ENCODE data around the gene IL1B.
A peak's percentile ranks its signal among the peaks of the same experiment; 100 is the strongest.

The IL1B gene

DNA sequence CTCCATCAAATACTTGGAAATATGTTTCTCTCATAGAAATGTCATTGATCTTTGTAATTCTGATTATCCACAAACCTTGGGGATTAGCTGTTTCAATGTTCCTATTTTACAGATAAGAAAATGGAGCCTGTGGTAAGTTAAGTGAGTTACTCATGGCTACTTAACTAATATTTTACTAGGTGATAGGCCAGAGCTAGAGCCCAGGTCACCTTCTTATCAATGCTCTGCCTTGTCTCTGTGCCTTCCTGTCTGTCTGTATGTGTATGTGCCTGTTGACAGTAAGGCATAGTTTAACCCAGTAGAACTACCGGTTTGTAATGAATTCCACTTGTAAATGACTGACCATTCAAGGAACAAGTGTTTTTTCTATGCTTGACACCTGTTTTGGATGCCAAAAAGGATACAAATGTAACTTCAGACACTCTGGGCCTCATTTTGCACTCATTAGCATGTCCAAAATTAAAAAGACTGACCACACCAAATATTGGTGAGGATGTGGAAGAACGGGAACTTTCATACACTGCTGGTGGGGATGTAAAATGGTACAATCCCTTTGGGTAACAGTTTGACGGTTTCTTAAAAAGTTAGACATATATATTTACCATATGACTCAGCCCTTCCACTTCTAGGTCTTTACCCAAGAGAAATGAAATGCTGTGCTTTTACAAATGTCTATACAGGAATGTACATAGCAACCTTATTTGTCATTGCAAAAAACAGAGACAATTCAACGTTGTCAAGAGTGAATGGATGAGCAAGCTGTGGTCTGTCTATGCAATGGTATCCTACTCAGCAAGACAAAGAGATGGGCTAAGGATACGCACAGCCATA is 32.7 kb downstream of the IL1B start:
- DNase-seq (ENCODE audit: low spot score) = peak; percentile 40

DNA sequence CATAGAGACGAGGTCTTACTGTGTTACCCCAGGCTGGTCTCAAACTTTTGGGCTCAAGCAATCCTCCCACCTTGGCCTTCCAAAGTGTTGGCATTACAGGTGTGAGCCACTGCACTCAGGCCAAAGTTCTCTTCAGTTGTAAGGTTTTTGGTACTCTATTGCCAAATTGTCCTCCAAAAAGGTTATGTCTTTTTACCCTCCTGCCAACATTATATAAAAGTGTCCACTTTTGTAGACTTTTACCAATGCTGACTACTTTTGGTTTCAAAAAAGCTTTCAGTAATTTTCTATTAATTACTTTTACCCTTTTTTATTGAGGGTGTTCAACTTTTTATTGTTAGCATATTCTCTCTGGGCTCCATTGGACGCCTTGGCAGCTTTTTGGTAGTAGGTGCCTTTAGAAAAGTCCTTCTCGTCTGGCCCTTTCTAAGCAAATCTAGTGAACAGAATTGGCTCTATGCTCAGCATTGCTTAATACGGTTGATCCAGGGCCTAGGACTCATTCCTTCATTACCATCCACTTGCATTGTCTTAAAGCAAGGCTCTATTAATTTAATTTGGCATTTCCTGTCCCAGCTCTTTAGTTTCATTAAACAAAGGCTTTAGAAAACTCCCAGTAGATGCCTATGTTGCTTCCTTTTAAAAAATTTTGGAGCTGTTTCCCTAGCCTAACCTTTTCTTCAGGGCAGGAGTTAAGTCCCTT is 35.5 kb downstream of the IL1B start:
- DNase-seq (ENCODE audit: low spot score) = no peak

DNA sequence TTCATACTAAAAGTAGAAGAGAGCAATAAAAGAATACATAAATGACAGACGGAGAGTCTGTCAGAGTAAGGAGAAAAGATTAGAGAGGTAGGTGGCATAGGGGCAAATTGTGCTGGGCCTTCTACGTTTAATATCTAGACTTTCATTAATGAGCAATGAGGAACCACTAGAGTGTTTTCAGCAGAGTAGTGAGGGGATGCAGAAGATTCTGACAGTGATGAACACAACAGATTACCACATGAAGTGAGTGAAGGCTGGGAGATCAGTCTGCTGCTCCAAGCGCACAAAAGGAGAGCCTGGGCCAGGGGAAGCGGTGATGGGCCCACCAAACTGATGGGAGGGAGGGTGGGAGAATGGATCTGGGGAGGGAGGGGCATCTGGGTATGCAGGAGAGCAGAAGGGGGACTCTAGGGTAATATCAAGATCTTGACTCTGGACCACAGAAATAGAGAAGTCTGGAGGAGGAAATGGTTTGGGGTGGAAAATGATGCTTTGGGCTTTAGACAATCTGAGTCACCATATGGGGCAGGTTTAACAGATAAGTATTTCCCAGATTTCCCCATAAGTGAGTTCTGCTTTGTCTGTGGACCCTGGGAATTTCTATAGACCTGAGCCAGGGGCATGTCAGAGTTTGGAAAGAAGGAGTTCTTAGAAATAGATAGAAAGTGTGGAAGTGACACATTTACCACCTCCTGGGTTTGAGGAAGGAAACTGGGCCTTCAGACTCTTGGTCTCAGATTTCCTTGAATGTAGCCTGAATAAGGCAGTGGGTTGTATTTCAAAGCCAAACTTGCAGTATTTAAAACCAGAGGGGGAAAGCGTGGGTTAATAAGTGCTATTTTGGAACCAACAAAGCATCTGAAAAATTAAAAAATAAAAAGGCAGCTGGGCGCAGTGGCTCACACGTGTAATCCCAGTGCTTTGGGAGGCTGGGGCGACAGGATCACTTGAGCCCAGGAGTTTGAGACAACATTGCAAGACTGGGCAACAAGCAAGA is 37.3 kb downstream of the IL1B start:
- DNase-seq (ENCODE audit: low spot score) = no peak

DNA sequence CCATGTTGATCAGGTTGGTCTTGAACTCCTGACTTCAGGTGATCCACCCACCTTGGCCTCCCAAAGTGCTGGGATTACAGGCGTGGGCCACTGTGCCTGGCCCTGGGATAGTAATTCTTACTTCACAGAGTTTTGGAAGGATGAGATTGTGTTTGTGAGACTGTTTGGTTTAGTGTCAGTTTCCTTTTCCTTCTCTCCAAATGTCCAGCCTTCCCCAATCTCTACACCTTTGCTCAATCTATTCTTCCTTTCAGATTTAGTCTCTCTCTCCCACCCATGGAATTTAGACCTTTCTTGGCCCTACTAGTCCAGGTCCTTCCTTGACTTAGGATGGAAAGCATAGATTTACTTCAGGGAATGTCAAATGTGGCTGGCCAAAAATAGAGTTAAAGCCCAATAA is 40.1 kb downstream of the IL1B start:
- no peak for DNase-seq (ENCODE audit: low spot score)

DNA sequence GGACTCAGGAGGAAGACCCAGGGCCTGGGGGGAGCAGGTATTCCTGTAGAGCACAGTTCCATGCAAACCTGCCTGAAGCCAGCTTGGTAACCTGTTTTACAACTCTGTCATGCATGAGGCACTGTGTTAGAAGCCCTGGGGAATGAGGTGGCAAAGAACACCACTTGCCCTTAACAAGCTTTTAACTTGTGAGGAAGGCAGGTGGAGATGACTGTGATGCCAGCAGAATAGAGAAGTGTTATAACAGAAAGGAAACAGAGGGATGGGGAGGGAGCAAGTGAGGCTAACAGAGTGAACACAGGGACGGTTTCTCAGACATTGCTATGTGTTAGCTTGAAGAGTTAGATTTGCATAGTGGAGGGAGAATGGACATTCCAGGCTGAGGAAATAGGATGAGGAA is 40.8 kb downstream of the IL1B start:
- DNase-seq (ENCODE audit: low spot score) = no peak

DNA sequence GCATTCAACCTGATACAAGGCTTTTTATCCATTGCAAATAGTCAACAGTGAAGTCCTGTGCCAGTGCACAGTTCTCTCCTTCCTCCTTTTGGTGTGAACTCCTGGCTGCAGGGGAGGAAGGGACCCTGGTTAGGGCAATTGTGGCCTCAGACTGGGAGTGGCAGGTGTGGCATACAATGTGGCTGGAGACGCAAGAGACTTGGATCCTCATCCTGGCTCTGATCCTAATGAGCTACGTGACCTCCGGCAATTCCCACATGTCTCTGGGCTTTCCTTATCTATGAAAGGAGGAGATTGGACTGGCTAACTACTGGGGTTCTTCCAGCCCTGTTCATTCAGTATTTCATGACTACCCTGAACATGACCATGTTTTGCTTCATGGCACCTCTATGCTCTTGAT is 41.7 kb downstream of the IL1B start:
- DNase-seq (ENCODE audit: low spot score) = no peak

DNA sequence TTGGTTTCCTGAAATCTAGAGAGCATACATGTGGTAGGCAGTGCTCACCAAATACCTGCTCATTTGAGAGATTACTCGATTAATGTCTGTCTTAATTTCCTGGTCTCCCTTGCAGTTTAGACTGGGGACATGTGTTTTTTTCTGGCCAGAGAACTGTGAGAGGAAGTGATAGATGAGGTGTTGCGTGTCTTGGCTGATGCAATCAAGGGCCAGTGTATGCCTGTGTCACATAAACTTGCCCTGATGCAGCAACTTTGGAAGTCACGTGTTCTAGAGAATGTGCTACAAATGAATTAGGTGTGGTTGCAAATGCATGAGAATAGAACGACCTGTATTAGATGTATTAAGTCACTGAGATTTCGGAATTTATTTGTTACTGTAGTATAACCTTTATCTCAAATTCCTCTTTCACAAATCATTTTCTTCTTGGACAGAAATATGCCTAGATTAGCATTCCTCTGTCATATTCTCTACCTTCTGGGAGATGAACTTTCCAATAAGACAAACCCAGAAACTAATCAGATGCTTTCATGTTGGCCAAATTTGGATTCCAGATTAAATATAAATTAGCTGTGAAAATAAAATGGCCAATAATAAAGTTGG is 42.3 kb downstream of the IL1B start:
- DNase-seq (ENCODE audit: low spot score) = peak; percentile 76

DNA sequence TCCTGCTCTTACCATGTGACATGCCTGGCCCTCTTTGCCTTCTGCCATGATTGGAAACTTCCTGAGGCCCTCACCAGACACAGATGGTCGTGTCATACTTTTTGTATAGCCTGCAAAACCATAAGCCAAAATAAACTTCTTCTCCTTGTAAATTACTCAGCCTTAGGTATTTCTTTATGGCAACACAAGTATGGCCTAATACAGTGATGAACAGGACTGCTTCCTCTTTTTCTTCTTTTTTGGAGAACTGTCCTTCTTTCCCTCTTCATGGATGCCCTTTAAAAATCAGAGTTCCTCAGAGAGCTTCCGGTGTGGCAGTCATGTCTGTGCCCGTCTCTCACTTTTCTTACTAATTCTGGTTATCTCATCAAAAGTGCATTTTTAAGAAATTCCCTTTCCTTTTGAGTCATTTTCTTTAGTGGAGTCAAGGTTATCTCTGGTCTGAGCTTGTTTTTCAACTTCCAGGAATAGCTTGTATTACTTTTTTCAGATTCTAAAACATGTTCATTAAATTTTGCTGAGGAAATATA is 43.1 kb downstream of the IL1B start:
- no peak for DNase-seq (ENCODE audit: low spot score)

DNA sequence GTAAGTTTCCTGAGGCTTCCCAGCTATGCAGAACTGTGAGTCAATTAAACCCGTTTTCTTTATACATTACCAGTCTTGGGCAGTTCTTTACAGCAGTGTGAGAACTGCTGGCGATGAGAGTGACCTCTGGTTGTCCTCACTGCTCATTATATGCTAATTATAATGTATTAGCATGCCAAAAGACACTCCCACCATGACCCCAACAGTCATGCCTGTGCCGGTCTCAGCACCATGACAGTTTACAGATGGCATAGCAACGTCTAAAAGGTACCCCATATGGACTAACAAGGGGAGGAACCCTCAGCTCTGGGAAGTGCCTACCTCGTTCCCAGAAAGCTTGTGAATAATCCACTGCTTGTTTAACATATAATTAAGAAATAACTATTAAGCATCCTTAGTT is 44.2 kb downstream of the IL1B start:
- DNase-seq (ENCODE audit: low spot score) = no peak

DNA sequence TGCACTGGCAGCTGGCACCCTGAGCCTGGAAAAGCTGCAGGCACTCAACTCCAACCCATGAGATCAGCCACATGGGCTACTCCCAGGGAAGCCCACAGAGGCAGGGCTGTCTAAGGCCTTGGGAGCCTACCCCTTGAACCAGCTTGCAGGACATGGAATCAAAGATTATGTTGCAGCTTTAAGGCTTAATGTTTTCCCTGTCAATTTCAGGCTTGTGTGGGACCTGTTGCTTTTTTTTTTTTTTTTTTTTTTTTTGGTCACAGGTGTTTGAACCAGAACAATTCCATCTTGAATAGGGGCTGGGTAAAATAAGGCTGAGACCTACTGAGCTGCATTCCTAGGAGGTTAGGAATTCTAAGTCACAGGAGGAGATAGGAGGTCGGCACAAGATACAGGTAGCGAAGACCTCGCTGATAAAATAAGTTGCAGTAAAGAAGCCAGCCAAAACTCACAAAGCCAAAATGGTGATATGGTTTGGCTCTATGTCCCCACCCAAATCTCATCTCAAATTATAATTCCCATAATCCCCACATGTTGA is 44.8 kb downstream of the IL1B start:
- DNase-seq (ENCODE audit: low spot score) = no peak

DNA sequence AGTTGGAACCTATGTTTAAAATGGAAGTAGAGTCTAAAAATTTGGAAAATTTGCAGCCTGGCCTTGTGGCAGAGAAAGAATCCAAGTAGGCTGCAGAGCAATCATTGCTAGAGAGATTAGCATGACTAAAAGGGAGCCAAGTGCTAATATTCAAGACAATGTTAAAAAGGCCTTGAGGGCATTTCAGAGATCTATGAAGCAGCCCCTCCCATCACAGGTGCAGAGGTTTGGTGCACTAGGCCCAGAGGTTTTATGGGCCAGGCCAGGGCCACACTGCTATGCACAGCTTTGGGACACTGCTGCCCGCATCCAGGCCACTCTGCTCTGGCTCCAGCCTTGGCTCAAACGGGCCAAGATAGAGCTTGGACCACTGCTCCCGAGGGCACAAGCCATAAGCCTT is 45.6 kb downstream of the IL1B start:
- DNase-seq (ENCODE audit: low spot score) = no peak

DNA sequence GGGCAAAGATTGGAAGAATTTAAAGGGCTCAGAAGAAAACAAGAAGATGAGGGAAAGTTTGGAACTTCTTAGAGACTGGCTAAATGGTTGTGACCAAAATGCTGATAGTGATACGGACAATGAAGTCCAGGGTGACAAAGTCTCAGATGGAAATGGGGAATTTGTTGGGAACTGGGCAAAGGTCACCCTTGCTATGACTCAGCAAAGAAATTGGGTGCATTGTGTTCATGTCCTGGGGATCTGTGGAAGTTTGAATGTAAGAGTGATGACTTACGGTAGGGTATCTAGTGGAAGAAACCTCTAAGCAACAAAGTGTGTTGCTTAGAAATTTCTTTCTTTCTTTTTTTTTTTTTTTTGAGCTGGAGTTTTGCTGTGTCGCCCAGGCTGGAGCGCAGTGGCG is 46.3 kb downstream of the IL1B start:
- no peak for DNase-seq (ENCODE audit: low spot score)

DNA sequence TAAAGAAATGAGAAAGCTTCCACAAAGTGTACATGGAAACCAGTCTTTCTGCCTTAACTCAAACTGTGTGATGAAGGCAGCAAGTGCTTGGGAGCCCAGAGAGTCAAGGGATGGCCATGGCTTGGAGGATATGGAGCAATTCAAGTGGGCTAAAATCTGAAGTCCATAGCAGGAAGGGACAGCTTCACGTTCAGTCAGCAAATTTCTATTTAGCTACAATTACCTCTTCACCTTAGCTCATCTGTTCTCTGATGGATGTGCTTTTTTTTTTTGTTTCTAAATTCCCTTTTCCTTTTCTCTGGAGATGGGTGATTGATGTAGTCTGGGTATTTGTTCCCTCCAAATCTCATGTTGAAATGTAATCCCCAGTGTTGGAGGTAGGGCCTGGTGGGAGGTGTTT is 47.4 kb downstream of the IL1B start:
- DNase-seq (ENCODE audit: low spot score) = no peak

DNA sequence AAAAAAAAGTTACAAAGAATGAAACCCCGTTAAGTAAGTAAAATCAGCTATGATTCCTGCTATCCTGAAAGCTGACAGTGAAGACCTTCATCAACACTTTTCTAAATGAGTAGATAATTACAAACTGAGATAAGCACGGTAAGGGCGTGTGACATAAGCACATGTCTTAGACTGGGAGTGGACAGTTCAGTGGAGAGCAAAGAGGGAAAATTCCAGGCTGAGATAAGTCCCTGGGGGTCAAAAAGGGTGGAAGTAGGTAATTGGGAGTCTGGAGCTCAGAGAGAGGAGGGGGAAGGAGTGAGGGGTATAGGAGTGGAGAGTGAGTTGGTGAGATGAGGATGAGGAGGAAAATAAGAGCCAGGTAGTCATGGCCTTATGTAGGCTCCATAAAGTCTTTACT is 47.9 kb downstream of the IL1B start:
- no peak for DNase-seq (ENCODE audit: low spot score)

DNA sequence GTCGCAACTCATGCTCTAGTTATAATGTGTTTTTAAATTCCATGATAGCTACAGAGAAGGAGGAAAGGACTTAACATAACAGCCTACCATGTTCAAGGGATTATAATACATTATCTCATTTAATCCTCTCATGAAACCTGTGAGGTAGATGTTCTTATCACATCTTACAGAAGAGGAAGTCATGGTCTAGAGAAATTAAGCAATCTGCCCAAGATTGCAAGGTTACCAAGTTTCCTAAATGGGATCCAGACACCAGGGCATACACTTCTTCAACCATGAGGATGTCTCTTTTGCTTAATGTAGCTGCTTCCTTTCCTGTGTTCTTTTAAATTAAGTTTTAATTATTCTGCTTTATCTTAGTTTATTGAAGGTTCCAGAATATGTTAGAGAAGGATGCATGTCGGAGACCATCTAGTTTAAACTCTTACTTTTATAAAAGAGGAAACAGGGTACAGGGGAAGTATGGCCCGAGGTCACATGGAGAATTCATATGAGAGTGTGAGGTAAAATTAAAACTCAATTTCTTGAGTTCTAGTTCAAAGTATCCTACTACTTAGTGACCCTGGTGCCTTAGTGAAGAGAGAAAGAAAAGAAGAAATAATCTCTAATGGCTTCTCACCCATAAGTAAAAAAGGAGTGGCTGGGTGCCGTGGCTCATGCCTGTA is 48.7 kb downstream of the IL1B start:
- DNase-seq (ENCODE audit: low spot score) = no peak

DNA sequence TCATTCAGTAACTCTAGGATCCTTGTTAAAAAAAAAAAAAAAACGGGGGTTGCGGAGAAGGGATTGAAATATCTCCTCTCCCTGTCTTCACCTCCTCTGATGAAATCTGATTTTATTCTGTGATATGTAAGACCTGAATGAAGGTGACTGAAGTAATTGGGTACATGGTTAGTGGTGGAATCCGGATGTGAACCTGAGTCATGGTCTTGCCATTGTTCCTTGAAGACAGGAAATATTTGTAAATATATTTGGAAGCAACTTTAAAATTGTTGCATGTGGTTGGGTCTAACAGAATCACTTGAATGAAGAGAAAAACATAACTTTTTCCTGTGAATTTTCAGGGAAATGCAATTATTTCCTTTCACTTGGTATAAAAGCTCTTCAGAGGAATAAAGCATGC is 49.3 kb downstream of the IL1B start:
- no peak for DNase-seq (ENCODE audit: low spot score)

DNA sequence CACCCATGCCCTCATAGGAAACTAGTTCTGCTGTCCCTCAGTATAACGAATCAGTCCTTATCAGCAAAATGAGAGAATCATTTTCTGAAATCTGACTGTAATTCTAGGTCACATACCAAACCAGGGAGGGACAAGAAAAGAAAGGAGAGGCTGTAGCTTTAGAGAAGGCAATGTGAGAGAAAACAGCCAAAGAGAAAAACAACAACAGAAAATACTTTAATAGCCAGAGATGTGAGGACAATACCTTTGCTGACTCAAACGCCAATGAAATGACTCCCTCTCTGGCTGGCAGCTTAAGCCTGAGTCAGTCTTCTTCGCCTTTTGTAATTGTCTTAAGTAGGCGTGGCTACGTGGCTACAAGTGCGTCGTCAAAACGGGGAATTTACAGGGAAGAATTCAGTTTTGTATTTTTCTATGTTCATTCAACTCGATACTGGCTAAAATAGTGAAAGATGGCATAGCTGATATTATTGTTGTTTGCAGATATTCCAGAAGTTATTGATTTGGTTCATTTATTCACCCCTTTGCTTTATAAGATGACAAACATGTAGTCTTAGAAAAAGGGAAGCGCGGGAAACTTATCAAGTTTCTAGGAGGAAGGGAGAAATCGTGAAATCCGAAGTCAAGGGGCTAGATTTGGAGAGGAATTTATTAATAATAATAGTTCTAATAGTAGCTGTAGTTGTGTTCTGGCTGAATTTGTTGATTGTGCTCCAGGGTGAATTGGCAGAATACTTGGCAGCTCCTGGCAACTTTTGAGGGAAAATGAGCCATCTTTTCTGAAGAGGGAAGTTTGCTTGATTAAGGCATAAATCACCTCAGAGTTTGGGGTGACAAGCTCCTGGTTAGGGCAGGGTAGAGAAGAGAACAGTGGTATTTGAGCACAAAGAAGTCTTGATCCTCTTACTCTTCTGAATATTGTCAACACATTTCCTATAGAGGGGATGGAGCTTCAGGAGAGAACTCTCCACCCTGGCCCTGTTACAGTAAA is 52.1 kb downstream of the IL1B start, which contains the start of gene IL1A:
TSS of gene IL1A (minus strand) at position 295 of the 991 bp plus-strand sequence. CDS start 723 bp downstream, outside the sequence.
- DNase-seq (ENCODE audit: low spot score) = peak; percentile 62

DNA sequence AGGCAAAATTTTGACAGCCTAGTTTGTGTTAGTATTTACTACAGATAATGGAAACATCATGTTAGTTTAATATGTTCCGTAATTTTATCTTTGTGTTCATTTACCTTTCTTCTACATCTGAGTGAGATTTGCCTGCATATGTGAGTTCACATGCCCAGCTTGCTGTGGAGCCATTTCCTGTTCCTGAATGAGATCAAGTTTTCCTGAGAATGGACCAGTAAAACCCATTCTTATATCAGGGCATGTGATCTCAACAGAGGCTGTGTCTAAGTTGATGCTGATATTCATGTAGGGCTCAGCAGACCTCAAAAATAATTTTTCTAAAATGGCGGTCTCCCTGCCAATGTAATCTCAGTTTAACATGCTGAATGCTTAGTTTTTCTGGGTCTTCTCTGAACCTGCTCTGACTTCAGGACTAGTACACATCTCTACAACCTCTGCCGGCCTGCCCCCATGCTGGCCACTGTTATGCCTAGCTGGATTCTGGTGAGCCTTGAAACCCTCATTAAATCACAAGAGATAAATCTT is 53.3 kb downstream of the IL1B start:
- no peak for DNase-seq (ENCODE audit: low spot score)

DNA sequence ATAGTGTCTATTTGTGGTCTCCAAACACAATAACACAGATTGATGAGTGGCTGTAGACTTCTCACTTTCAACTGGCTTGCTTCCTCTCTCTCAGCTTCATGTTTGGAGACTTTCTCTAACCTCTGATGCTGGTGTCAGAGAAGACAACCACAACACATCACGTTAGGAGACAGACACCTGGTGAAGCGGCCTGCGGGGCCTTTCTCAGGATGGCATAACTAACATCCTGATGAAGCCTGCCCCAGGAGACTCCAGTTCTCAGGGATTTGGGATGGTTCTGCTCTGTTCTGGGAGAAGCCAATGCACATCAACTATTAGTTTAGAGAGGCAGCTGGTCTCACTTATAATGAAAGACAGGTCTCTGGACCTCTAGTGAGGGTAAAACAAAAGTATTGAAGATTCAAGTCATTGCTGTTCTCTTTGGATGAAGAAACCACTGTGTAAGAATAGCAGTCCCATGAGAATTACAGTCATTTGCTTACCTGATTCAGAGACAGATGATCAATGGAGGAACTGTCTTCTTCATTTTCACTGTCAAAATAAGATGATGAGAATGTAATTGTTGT is 54.3 kb downstream of the IL1B start:
- no peak for DNase-seq (ENCODE audit: low spot score)
